Liver (tissue), 9 donors: ENCODE results near the gene PNPLA1. TPM values are rescaled to one million over a fixed set of nuclear protein-coding genes. Genes with fewer than 3 reads are reported as not detected.

Source experiments
- DNase-seq: peaks from one replicate; pipeline ENCODE4 v3.0.0-alpha.2; 2017; ENCODE audit warnings: low spot score
- H3K27ac ChIP-seq, 2 donors: one replicate each; pipeline ENCODE4 v1.7.0; 2013; ENCODE audit warnings: inconsistent platforms in 2 of 2, low read length in 2 of 2, control low read depth in 1 of 2, low read depth in 1 of 2, mild to moderate bottlenecking in 1 of 2
- H3K27me3 ChIP-seq, 4 donors: one replicate each; pipeline versions ENCODE4 v1.6.1 to v1.7.0; 2013; ENCODE audit warnings: low read length in 3 of 4, inconsistent platforms in 1 of 4, mild to moderate bottlenecking in 1 of 4, moderate library complexity in 1 of 4; ENCODE audit not compliant: control insufficient read depth in 4 of 4, insufficient read depth in 4 of 4
- H3K36me3 ChIP-seq, 4 donors: one replicate each; pipeline versions ENCODE4 v1.6.1 to v1.7.0; 2013; ENCODE audit warnings: low read length in 3 of 4, mild to moderate bottlenecking in 3 of 4, low read depth in 1 of 4, moderate library complexity in 1 of 4; ENCODE audit not compliant: control insufficient read depth in 4 of 4, insufficient read depth in 3 of 4
- H3K4me1 ChIP-seq, 4 donors: one replicate each; pipeline versions ENCODE4 v1.6.1 to v1.7.0; 2013; ENCODE audit warnings: low read length in 3 of 4, mild to moderate bottlenecking in 3 of 4, moderate library complexity in 1 of 4; ENCODE audit not compliant: control insufficient read depth in 4 of 4, insufficient read depth in 4 of 4
- H3K4me3 ChIP-seq, 3 donors: one replicate each; pipeline versions ENCODE4 v1.6.1 to v1.7.0; 2013; ENCODE audit warnings: low read length in 3 of 3, control low read depth in 1 of 3, low read depth in 1 of 3, mild to moderate bottlenecking in 1 of 3
- H3K9ac ChIP-seq, 2 donors: one replicate each; pipeline ENCODE4 v1.7.0; 2013; ENCODE audit warnings: low read length in 2 of 2, mild to moderate bottlenecking in 2 of 2, moderate library complexity in 2 of 2, control low read depth in 1 of 2, low read depth in 1 of 2
- H3K9me3 ChIP-seq, 4 donors: one replicate each; pipeline versions ENCODE4 v1.6.1 to v1.7.0; 2013; ENCODE audit warnings: low read length in 3 of 4; ENCODE audit not compliant: control insufficient read depth in 4 of 4
- CTCF ChIP-seq: fragments of 150-350 bp; IDR thresholded peaks from 2 replicates; pipeline ENCODE4 v1.5.1; 2017; ENCODE audit warnings: improper control_type of control experiment, low read depth, low read length; ENCODE audit not compliant: missing input control
- EGR1 ChIP-seq, 2 donors: IDR thresholded peaks; 2 replicates each; pipeline ENCODE4 v1.6.1; 2016 to 2018; ENCODE audit warnings: antibody characterized with exemption in 2 of 2, low read depth in 2 of 2
- FOXA1 ChIP-seq: IDR thresholded peaks from 2 replicates; pipeline ENCODE4 v1.6.1; 2016; ENCODE audit warnings: antibody characterized with exemption
- FOXA2 ChIP-seq: IDR thresholded peaks from 2 replicates; pipeline ENCODE4 v1.6.1; 2016; ENCODE audit warnings: antibody characterized with exemption
- GABPA ChIP-seq, 2 donors: IDR thresholded peaks in 1 of 2; conservative IDR thresholded peaks in 1 of 2; 2 replicates each; pipeline ENCODE4 v1.6.1; 2016; ENCODE audit warnings: antibody characterized with exemption in 2 of 2, mild to moderate bottlenecking in 1 of 2, moderate library complexity in 1 of 2
- HNF4A ChIP-seq, 2 donors: conservative IDR thresholded peaks; 2 replicates each; pipeline ENCODE4 v1.6.1; 2016; ENCODE audit warnings: antibody characterized with exemption in 2 of 2, mild to moderate bottlenecking in 2 of 2
- HNF4G ChIP-seq: IDR thresholded peaks from 2 replicates; pipeline ENCODE4 v1.6.1; 2016; ENCODE audit warnings: antibody characterized with exemption
- JUND ChIP-seq, 2 donors: IDR thresholded peaks; 2 replicates each; pipeline ENCODE4 v1.6.1; 2016; ENCODE audit warnings: antibody characterized with exemption in 2 of 2
- MAX ChIP-seq: IDR thresholded peaks from 2 replicates; pipeline ENCODE4 v1.6.1; 2016; ENCODE audit warnings: antibody characterized with exemption
- RXRA ChIP-seq, 2 donors: IDR thresholded peaks; 2 replicates each; pipeline ENCODE4 v1.6.1; 2017 to 2018; ENCODE audit warnings: antibody characterized with exemption in 2 of 2, mild to moderate bottlenecking in 1 of 2
- SP1 ChIP-seq: IDR thresholded peaks from 2 replicates; pipeline ENCODE4 v1.6.1; 2018; ENCODE audit warnings: antibody characterized with exemption, mild to moderate bottlenecking
- TAF1 ChIP-seq: conservative IDR thresholded peaks from 2 replicates; pipeline ENCODE4 v1.6.1; 2016; ENCODE audit warnings: antibody characterized with exemption, mild to moderate bottlenecking
- YY1 ChIP-seq: IDR thresholded peaks from 2 replicates; pipeline ENCODE4 v1.6.1; 2016; ENCODE audit warnings: antibody characterized with exemption, mild to moderate bottlenecking
- ZBTB33 ChIP-seq: IDR thresholded peaks from 2 replicates; pipeline ENCODE4 v1.6.1; 2016; ENCODE audit warnings: antibody characterized with exemption
- WGBS: extraction: QIAGEN DNeasy Blood & Tissue Kit; methylation state at CpG from one replicate; pipeline ENCODE4 v1.1.7; 2013; 5-methylcytosine and 5-hydroxymethylcytosine counted together
- polyA plus RNA-seq, 2 donors: library from polyadenylated mRNA; stranded (reverse) in 1 of 2; unstranded in 1 of 2; fragments of 200-250 nt in 1 of 2; fragments of >200 nt in 1 of 2; fragmentation: Nextera tagmentation in 1 of 2; extraction: Ambion mirVana in 1 of 2; gene quantifications; one replicate each; pipeline versions ENCODE4 v1.2.1 to v1.2.3, GENCODE V29; 2013 to 2015
- total RNA-seq, 2 donors: library from RNA; depleted of rRNA; stranded (reverse); fragments of >200 nt; gene quantifications; one replicate each; pipeline ENCODE4 v1.2.3, GENCODE V29; 2014
- donor health status: healthy.
- donor health status: healthy.
- donor health status: healthy.
- donor health status: healthy.
- donor health status: healthy.

Gene PNPLA1
- total and polyA plus RNA-seq, 4 donors, result 0.07 to 0.14 (median 0.08) TPM; not detected in 1

- TF ChIP-seq EGR1 (IDR thresholded peaks at IDR 0.05; ENCODE audit: low read depth in 2 of 2), result no peak
- no peak for TF ChIP-seq YY1
- TF ChIP-seq ZBTB33, result no peak
- TF ChIP-seq TAF1, result no peak
- no peak for TF ChIP-seq HNF4G
- no peak for TF ChIP-seq MAX
- Histone ChIP-seq H3K4me3 (no peak overlapping the region), H3K27ac (no peak overlapping the region), H3K9ac (no peak overlapping the region), H3K36me3 (no peaks in the 10 kb centered on the region), H3K9me3 (no peaks in the 10 kb centered on the region), H3K4me1 (no peaks in the 10 kb centered on the region), H3K27me3 (no peaks in the 10 kb centered on the region)
- DNase-seq, result no peak
- 91% methylated on average over 11 of the region's 11 CpGs for WGBS
Measured at GRCh38 chr6:36305885-36306284, 36.0 kb downstream of the PNPLA1 start.

- no peak overlapping the region for H3K4me3 ChIP-seq
- no peak overlapping the region for H3K27ac ChIP-seq
- 73% methylated on average over 7 of the region's 7 CpGs for WGBS
- H3K36me3 ChIP-seq, result no peaks in the 10 kb centered on the region
- H3K4me1 ChIP-seq, result no peaks in the 10 kb centered on the region
- no peak for DNase-seq
- no peaks in the 10 kb centered on the region for H3K9me3 ChIP-seq
- H3K9ac ChIP-seq, result no peak overlapping the region
- H3K27me3 ChIP-seq, result no peaks in the 10 kb centered on the region
- TF ChIP-seq GABPA (IDR thresholded peaks at IDR 0.05 in 1 of 2, conservative IDR thresholded peaks at IDR 0.05 in 1 of 2), result no peak
- TF ChIP-seq MAX, result no peak
- no peak for TF ChIP-seq HNF4A (conservative IDR thresholded peaks at IDR 0.05)
- TF ChIP-seq JUND (IDR thresholded peaks at IDR 0.05), result no peak
- TF ChIP-seq FOXA2, result no peak
- TF ChIP-seq FOXA1, result no peak
- TF ChIP-seq EGR1 (IDR thresholded peaks at IDR 0.05; ENCODE audit: low read depth in 2 of 2), result no peak
- no peak for TF ChIP-seq TAF1
- no peak for TF ChIP-seq CTCF
Measured at GRCh38 chr6:36306375-36306774, 36.5 kb downstream of the PNPLA1 start.

GRCh38 chr6:36308514-36308913 lies 38.7 kb downstream of the PNPLA1 start:
- Histone ChIP-seq H3K27me3 (no peaks in the 10 kb centered on the region), H3K27ac (no peak overlapping the region), H3K9ac (no peak overlapping the region), H3K4me1 (no peaks in the 10 kb centered on the region), H3K4me3 (no peak overlapping the region), H3K36me3 (no peaks in the 10 kb centered on the region), H3K9me3 (no peaks in the 10 kb centered on the region)
- DNase-seq, result no peak
- WGBS, result 94% methylated on average over 5 of the region's 5 CpGs
- TF ChIP-seq YY1 (no peak), GABPA (IDR thresholded peaks at IDR 0.05 in 1 of 2, conservative IDR thresholded peaks at IDR 0.05 in 1 of 2) (no peak), TAF1 (no peak), MAX (no peak), SP1 (no peak), RXRA (IDR thresholded peaks at IDR 0.05) (no peak), HNF4G (no peak)
